ENCODE data around the gene KIAA1586. TPM values are rescaled to one million over a fixed set of nuclear protein-coding genes. Genes with fewer than 3 reads are reported as not detected.
A peak's percentile ranks its signal among the peaks of the same experiment; 100 is the strongest.
"Not testable (repeated sequence)": the region's sequence is repeated elsewhere in the genome, so short reads cannot be mapped to it uniquely, and the experiment has no call there.

The KIAA1586 gene
- total and polyA plus RNA-seq, 8 donors = 0.99 to 6.7 (median 3.3) TPM

DNA sequence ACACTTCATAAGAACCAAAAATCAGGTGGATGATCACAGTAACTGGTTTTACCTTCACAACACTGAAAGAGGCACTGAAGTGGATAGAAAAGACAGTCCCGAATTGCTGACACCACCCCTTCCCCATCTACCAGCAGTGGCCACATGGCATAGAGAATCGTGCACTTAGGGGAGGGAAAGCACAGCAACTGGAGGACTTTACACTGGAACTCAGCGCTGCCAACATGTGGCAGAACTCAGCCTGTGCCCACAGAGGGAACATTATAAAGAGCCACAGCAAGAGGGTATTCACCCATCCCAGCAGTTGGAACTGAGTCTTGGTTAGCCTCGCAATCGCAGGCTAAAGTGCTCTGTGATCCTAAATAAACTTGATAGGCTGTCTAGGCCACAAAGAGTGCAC is 6.5 kb upstream of the KIAA1586 start:
- intact Hi-C loops (cut with DNase I) = no loop called here
- no peak for FAIRE-seq

DNA sequence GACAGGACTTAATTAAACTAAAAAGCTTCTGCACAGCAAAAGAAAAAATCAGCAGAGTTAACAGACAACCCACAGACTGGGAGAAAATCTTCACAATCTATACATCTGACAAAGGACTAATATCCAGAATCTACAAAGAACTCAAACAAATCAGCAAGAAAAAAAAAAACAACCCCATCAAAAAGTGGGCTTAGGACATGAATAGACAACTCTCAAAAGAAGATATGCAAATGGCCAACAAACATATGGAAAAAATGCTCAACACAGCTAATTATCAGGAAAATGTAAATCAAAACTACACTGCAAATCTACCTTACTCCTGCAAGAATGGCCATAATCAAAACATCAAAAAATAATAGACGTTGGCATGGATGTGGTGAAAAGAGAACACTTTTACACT is 2.4 kb upstream of the KIAA1586 start:
- H3K36me3 ChIP-seq; H3K27me3 ChIP-seq; H3K4me1 ChIP-seq; H3K4me3 ChIP-seq; DNase-seq; FAIRE-seq; intact Hi-C loops (cut with DNase I); H3K27ac ChIP-seq; H3K9me3 ChIP-seq; ATAC-seq: not testable (repeated sequence)
- 63 to 67% methylated on average over 1 of the region's 1 CpG for WGBS, 2 donors

More for the DNA sequence above, 6.5 kb upstream of the KIAA1586 start:
- H3K27me3 ChIP-seq = peaks cover 0 to 2% (median 0%) of the 10 kb centered on the region in 4 donors
- TF ChIP-seq CTCF (IDR thresholded peaks at IDR 0.05) = no peak
- H3K9me3 ChIP-seq = no peaks in the 10 kb centered on the region
- ATAC-seq = no peak
- DNase-seq = no peak
- no peak overlapping the region for H3K4me3 ChIP-seq
- WGBS, 2 donors = 74 to 75% methylated on average over 5 of the region's 5 CpGs
- H3K27ac ChIP-seq = no peak overlapping the region
- H3K36me3 ChIP-seq = no peaks in the 10 kb centered on the region
- no peaks in the 10 kb centered on the region for H3K4me1 ChIP-seq

DNA sequence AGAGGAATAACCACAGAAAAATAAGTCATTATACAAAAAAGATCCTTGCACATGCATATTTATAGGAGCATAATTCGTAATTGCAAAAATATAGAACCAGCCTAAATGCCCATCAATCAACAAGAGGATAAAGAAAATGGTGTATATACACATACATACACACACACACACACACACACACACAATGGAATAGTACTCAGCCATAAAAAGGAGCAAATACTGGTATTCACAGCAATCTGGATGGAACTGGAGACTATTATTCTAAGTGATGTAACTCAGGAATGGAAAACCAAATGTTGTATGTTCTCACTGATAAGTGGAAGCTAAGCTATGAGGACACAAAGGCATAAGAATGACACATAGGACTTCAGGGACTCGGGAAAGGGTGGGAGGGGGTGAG is 1.9 kb upstream of the KIAA1586 start:
- Histone ChIP-seq H3K4me3 (no peak overlapping the region), H3K36me3 (no peaks in the 10 kb centered on the region), H3K27ac (no peak overlapping the region), H3K4me1 (peaks cover 0 to 5% (median 0%) of the 10 kb centered on the region in 3 donors), H3K27me3 (peaks cover 0 to 2% (median 0%) of the 10 kb centered on the region in 4 donors), H3K9me3 (no peaks in the 10 kb centered on the region)
- TF ChIP-seq CTCF (IDR thresholded peaks at IDR 0.05) = no peak
- intact Hi-C loops (cut with DNase I) = no loop called here
- FAIRE-seq (no peak), DNase-seq (no peak), ATAC-seq (no peak)
- 87 to 96% methylated on average over 2 of the region's 2 CpGs for WGBS, 2 donors

DNA sequence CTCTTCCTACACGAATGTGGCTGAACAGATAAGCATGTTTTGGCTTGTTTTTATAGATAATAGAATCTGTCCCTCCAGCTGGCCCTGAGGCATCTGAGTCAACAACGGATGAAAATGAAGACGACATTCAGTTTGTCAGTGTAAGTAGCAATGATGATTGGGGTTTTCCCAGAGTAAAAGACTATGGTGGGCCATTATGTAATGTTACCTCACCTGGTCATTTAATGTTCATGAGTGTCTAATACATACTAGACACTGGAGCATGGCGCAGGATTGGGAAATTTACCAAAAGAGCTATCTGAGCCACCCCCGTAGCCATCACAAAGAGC is 728 bp downstream of the KIAA1586 start:
- H3K27me3 ChIP-seq; intact Hi-C loops (cut with DNase I); H3K4me1 ChIP-seq; FAIRE-seq; DNase-seq; H3K36me3 ChIP-seq; H3K9me3 ChIP-seq; H3K4me3 ChIP-seq; H3K27ac ChIP-seq: not testable (repeated sequence)
- peak in 1 of 4 donors; percentile 3 for ATAC-seq
- WGBS, 2 donors = no CpG with 5 or more reads among the region's 5 CpGs

GRCh38 chr6:57047859-57048258 is 1.4 kb downstream of the KIAA1586 start:
- intact Hi-C loops (cut with DNase I); H3K9me3 ChIP-seq; ATAC-seq; H3K27ac ChIP-seq; H3K27me3 ChIP-seq; H3K4me3 ChIP-seq; H3K36me3 ChIP-seq; DNase-seq; FAIRE-seq; H3K4me1 ChIP-seq: not testable (repeated sequence)
- 96 to 98% methylated on average over 5 to 6 of the region's 6 CpGs for WGBS, 2 donors

GRCh38 chr6:57048577-57048976 is 2.1 kb downstream of the KIAA1586 start:
- DNase-seq (no peak), ATAC-seq (no peak), FAIRE-seq (no peak)
- Histone ChIP-seq H3K4me1 (peaks cover 0 to 5% (median 0%) of the 10 kb centered on the region in 3 donors), H3K36me3 (peaks cover 0 to 5% (median 3%) of the 10 kb centered on the region in 3 donors), H3K4me3 (no peak overlapping the region), H3K9me3 (no peaks in the 10 kb centered on the region), H3K27me3 (no peaks in the 10 kb centered on the region), H3K27ac (no peak overlapping the region)
- intact Hi-C loops (cut with DNase I) = no loop called here
- no peak for TF ChIP-seq CTCF (IDR thresholded peaks at IDR 0.05)
- WGBS, 2 donors = 86 to 89% methylated on average over 5 of the region's 5 CpGs

- Histone ChIP-seq H3K4me1 (no peaks in the 10 kb centered on the region), H3K36me3 (no peaks in the 10 kb centered on the region), H3K4me3 (no peak overlapping the region), H3K9me3 (no peaks in the 10 kb centered on the region), H3K27ac (no peak overlapping the region), H3K27me3 (no peaks in the 10 kb centered on the region)
- no peak for ATAC-seq
- intact Hi-C loops (cut with DNase I) = no loop called here
- no peak for TF ChIP-seq CTCF (IDR thresholded peaks at IDR 0.05)
- no peak for FAIRE-seq
- 80 to 82% methylated on average over 3 of the region's 3 CpGs for WGBS, 2 donors
- no peak for DNase-seq
Measured at GRCh38 chr6:57063847-57064246, 17.4 kb downstream of the KIAA1586 start.

Data from pancreas (tissue), 10 donors.